Thyroid gland (tissue), 4 donors: Measurements from ENCODE around the gene LRRTM1. TPM values are rescaled to one million over a fixed set of nuclear protein-coding genes. Genes with fewer than 3 reads are reported as not detected.

Experiments used
- DNase-seq, 2 donors: peaks; one replicate each; pipeline ENCODE4 v3.0.0-alpha.2; 2019
- H3K27ac ChIP-seq, 3 donors: fragments of 200-600 bp; sonication (generic); 1 replicate in 2 of 3; 2 replicates in 1 of 3; pipeline ENCODE4 v1.5.1; 2016 to 2019; ENCODE audit warnings: mild to moderate bottlenecking in 1 of 3, moderate library complexity in 1 of 3
- H3K27me3 ChIP-seq: fragments of 200-600 bp; sonication (generic); one replicate; pipeline ENCODE4 v1.5.1; 2019
- H3K36me3 ChIP-seq, 2 donors: fragments of 200-600 bp; sonication (generic); one replicate each; pipeline ENCODE4 v1.5.1; 2016 to 2019
- H3K4me1 ChIP-seq, 2 donors: fragments of 200-600 bp; sonication (generic); one replicate each; pipeline ENCODE4 v1.5.1; 2017 to 2019
- H3K4me3 ChIP-seq, 3 donors: fragments of 200-600 bp; sonication (generic); replicated peaks in 1 of 3; 1 replicate in 2 of 3; 2 replicates in 1 of 3; pipeline ENCODE4 v1.5.1; 2016; ENCODE audit warnings: mild to moderate bottlenecking in 1 of 3
- H3K9me3 ChIP-seq: fragments of 200-600 bp; sonication (generic); one replicate; pipeline ENCODE4 v1.5.1; 2017
- POLR2A ChIP-seq, 2 donors: fragments of 450-650 bp; IDR thresholded peaks; one replicate each; pipeline ENCODE4 v1.6.1; 2017; ENCODE audit warnings: antibody characterized with exemption in 2 of 2, mild to moderate bottlenecking in 2 of 2, moderate library complexity in 1 of 2
- WGBS, 2 donors: methylation state at CpG; one replicate each; pipeline ENCODE4 v1.1.5; 2017; 5-methylcytosine and 5-hydroxymethylcytosine counted together
- intact Hi-C: fragments of 100-400 bp; cut with DNase I; formaldehyde crosslinking; loops from one replicate; pipeline ENCODE4 v1.15.1; 2023
- total RNA-seq, 4 donors: library from RNA; depleted of rRNA; stranded (reverse); fragments of >200 nt; gene quantifications; one replicate each; pipeline ENCODE4 v1.2.3, GENCODE V29; 2016
- TF ChIP-seq, protein P1 (sequence below), 6 experiments: fragments of 200-600 bp in 3 of 6; fragments of 450-650 bp in 3 of 6; sonication (generic) in 3 of 6; IDR thresholded peaks; one replicate each; pipeline ENCODE4 v1.5.1; 2016 to 2019; ENCODE audit warnings: antibody characterized with exemption in 6 of 6, mild to moderate bottlenecking in 2 of 6, inconsistent platforms in 1 of 6, moderate library complexity in 1 of 6

The LRRTM1 gene
- total RNA-seq, 4 donors from 2014 or later = 1.2 to 1.5 TPM; not detected in 2

DNA sequence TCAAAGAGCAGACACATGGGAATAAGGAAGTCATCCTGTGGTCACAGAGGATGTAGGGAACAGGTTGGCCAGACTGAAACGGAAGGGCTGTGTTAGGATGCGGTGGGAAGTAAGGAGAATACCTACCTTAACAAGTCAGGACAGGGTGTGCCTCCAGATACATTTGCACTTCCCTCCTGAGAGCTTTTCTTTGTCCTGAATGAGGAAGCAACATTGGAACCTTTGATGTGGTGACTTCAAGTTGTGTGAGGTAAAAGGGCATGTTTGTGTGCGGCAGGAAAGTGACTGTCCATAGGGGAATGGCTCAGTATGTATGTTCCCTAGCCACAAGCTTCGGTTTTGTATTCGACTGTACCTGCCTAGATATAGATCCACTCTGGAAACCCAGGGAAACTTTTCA, 24.9 kb upstream of the LRRTM1 start:
- Histone ChIP-seq H3K4me1 (no peaks in the 10 kb centered on the region), H3K36me3 (no peaks in the 10 kb centered on the region), H3K27me3 (no peaks in the 10 kb centered on the region), H3K27ac (no peak overlapping the region), H3K9me3 (no peaks in the 10 kb centered on the region), H3K4me3 (no peak overlapping the region)
- DNase-seq = no peak
- 88 to 90% methylated on average over 5 of the region's 5 CpGs for WGBS, 2 donors
- TF ChIP-seq, protein P1, sequence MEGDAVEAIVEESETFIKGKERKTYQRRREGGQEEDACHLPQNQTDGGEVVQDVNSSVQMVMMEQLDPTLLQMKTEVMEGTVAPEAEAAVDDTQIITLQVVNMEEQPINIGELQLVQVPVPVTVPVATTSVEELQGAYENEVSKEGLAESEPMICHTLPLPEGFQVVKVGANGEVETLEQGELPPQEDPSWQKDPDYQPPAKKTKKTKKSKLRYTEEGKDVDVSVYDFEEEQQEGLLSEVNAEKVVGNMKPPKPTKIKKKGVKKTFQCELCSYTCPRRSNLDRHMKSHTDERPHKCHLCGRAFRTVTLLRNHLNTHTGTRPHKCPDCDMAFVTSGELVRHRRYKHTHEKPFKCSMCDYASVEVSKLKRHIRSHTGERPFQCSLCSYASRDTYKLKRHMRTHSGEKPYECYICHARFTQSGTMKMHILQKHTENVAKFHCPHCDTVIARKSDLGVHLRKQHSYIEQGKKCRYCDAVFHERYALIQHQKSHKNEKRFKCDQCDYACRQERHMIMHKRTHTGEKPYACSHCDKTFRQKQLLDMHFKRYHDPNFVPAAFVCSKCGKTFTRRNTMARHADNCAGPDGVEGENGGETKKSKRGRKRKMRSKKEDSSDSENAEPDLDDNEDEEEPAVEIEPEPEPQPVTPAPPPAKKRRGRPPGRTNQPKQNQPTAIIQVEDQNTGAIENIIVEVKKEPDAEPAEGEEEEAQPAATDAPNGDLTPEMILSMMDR (IDR thresholded peaks at IDR 0.05) = no peak
- intact Hi-C loops = loop anchor here (5.0 kb wide), 1 partner anchor 173 kb away; no protein-coding TSS in a partner anchor

DNA sequence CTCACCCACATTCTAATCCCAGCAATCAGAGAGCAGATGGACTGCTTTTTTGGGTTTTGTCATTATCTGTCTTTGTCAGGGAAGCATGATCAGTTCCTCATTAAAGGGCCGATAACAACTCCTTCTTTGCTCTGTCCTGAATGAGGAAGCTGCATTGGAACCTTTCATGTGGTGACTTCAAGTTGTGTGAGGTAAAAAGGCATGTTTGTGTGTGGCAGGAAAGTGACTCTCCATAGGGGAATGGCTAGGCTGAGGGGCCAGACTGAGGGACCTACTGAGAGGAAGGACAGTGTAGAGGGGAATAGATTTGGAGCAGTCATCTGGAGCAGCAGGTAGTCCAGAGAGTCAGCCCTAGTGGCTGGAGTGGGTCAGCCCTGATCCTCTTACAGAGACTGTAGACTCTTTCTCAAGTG, 23.6 kb upstream of the LRRTM1 start:
- no peaks in the 10 kb centered on the region for H3K27me3 ChIP-seq
- H3K9me3 ChIP-seq = no peaks in the 10 kb centered on the region
- WGBS, 2 donors = 79 to 80% methylated on average over 1 of the region's 1 CpG
- no peak overlapping the region for H3K4me3 ChIP-seq
- intact Hi-C loops = loop anchor here (5.0 kb wide), 1 partner anchor 174 kb away; no protein-coding TSS in a partner anchor
- H3K27ac ChIP-seq = no peak overlapping the region
- TF ChIP-seq POLR2A (IDR thresholded peaks at IDR 0.05) = no peak
- TF ChIP-seq, protein P1 (IDR thresholded peaks at IDR 0.05) = no peak
- DNase-seq = peak; percentile 13 to 14
- H3K4me1 ChIP-seq = no peaks in the 10 kb centered on the region
- H3K36me3 ChIP-seq = no peaks in the 10 kb centered on the region

DNA sequence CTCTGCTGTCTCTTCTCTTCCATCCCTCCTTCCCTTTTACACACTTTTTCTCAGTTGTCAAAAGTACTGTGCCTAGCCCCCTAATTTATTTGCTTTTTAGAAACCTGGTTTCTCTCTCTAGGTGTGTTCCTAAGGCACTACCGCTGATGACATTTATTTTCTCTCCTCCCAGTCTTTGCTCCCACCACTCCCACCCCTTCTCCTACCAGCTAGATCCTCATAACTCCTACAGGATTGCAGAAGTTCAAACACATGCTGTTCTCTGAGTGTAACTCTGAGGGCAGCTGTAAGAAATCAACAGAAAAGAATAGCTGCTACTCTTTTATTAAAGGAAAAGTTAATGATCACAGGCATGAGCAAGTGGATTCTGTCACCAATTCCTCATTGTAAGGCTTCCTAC, 22.3 kb upstream of the LRRTM1 start:
- H3K4me1 ChIP-seq = peaks cover 0 to 4% of the 10 kb centered on the region in 2 donors
- DNase-seq = no peak
- no peak for TF ChIP-seq POLR2A (IDR thresholded peaks at IDR 0.05)
- TF ChIP-seq, protein P1 (IDR thresholded peaks at IDR 0.05) = no peak
- H3K27ac ChIP-seq = no peak overlapping the region
- intact Hi-C loops = loop anchor here (5.0 kb wide), 1 partner anchor 175 kb away; no protein-coding TSS in a partner anchor
- no peak overlapping the region for H3K4me3 ChIP-seq
- WGBS, 2 donors = 81 to 87% methylated on average over 1 of the region's 1 CpG
- H3K27me3 ChIP-seq = no peaks in the 10 kb centered on the region
- H3K36me3 ChIP-seq = no peaks in the 10 kb centered on the region
- H3K9me3 ChIP-seq = no peaks in the 10 kb centered on the region

DNA sequence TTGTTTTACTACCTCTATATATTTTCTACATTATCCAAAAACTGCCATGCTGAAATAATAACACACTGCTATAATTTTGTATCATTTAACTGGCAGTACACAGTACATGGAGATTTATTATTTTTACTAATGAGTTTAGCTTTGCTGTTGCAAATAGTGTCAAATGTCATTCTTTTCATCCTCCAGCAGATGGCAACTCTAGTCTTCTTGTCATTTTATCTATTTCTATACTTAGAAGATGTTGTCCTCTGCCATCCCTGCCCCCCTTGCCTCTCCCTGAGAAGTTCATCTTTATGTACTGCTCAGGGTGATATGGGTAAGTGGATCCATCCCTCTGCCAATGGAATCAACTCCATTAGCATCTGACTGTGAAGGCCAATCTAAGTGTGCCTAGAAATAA, 21.7 kb upstream of the LRRTM1 start:
- Histone ChIP-seq H3K4me1 (peaks cover 0 to 4% of the 10 kb centered on the region in 2 donors), H3K9me3 (no peaks in the 10 kb centered on the region), H3K36me3 (no peaks in the 10 kb centered on the region), H3K4me3 (no peak overlapping the region), H3K27ac (no peak overlapping the region), H3K27me3 (no peaks in the 10 kb centered on the region)
- TF ChIP-seq, protein P1 (IDR thresholded peaks at IDR 0.05) = peak in 4 of 6 experiments; percentile 26 to 66 (median 53)
- TF ChIP-seq POLR2A (IDR thresholded peaks at IDR 0.05) = no peak
- intact Hi-C loops = loop anchor here (5.0 kb wide), 1 partner anchor 176 kb away; no protein-coding TSS in a partner anchor
- peak; percentile 8 to 13 for DNase-seq

DNA sequence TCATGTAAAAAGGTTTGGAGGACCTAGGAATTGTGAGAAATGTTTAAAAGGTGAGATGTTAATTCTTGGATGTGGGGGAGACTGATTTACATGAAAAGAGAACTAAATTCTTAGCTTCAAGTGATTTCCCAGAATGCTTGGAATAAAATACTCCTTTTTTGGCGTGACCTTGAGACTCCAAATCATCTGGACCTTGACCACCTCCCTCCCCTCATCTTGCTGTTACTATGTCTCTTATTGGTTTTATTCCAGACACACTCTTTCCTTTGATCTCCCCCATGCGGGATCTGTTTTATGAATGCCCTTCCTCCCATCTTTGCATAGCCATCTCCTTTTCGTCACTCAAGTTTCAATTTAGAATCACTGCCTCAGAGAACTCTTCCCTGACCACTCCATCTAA, 20.0 kb upstream of the LRRTM1 start:
- Histone ChIP-seq H3K27ac (no peak overlapping the region), H3K9me3 (no peaks in the 10 kb centered on the region), H3K4me3 (no peak overlapping the region), H3K36me3 (no peaks in the 10 kb centered on the region), H3K27me3 (no peaks in the 10 kb centered on the region), H3K4me1 (peaks cover 0 to 4% of the 10 kb centered on the region in 2 donors)
- intact Hi-C loops = no loop called here
- TF ChIP-seq, protein P1 (IDR thresholded peaks at IDR 0.05) = no peak
- no peak for TF ChIP-seq POLR2A (IDR thresholded peaks at IDR 0.05)
- DNase-seq = no peak
- 83 to 85% methylated on average over 3 of the region's 3 CpGs for WGBS, 2 donors
